HG03159 (cell line): ENCODE results near the gene PTH1R.

Experiments used
- ATAC-seq: cut with Tn5 transposase; IDR thresholded peaks from one replicate; pipeline ENCODE4 v1.9.1; 2021; ENCODE audit warnings: mild to moderate bottlenecking, moderate library complexity; ENCODE audit not compliant: unreplicated experiment

The PTH1R gene

DNA sequence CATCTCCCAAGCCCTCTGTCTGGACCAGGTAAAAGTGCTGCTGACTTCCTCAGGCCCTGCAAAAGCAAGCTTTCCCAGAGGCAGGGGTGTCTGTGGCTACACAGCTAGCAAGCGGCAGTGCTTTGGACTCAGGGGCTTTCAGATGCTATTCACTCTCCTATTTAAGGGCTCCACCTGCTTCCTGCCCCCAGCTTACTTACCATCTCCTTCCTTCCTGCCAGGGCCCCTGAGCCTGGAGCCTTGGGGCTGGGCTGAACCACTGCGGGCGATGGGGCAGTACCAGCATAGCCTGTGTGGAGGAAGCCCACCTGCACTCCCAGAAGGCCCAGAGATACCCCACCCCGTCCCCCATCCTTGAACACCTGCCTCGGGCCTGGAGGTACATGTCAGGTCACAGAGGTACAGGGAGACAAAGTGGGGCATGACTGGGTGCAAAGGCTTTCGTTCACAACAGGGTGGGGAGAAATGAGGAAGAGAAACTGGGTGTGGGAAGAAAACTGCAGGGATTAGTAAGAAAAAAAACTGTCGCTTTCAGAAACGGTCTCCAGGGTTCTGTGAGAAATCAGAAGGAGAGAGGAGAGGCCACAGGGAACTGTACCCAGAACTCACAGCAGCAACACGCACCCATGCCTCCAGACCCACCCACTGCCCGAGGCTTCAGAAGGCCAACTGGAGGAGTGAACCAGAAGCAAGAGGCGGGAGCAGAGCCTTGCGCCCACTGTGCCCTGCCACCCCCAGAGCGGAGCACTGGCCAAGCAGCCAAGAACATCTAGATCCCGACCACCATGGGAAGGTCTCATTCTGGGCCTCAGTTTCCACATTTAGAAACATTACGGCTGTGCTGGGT is 49.6 kb downstream of the PTH1R start:
- no peak for ATAC-seq

- no peak for ATAC-seq
These were observed 50.2 kb downstream of the PTH1R start for GRCh38 chr3:46927718-46928073.

- ATAC-seq = no peak
These were observed 50.8 kb downstream of the PTH1R start for GRCh38 chr3:46928282-46928681.

GRCh38 chr3:46929324-46929723 is 51.8 kb downstream of the PTH1R start:
- no peak for ATAC-seq

- no peak for ATAC-seq
These were observed 52.8 kb downstream of the PTH1R start for GRCh38 chr3:46930166-46930944.

GRCh38 chr3:46930945-46931403 is 53.5 kb downstream of the PTH1R start:
- ATAC-seq = no peak

DNA sequence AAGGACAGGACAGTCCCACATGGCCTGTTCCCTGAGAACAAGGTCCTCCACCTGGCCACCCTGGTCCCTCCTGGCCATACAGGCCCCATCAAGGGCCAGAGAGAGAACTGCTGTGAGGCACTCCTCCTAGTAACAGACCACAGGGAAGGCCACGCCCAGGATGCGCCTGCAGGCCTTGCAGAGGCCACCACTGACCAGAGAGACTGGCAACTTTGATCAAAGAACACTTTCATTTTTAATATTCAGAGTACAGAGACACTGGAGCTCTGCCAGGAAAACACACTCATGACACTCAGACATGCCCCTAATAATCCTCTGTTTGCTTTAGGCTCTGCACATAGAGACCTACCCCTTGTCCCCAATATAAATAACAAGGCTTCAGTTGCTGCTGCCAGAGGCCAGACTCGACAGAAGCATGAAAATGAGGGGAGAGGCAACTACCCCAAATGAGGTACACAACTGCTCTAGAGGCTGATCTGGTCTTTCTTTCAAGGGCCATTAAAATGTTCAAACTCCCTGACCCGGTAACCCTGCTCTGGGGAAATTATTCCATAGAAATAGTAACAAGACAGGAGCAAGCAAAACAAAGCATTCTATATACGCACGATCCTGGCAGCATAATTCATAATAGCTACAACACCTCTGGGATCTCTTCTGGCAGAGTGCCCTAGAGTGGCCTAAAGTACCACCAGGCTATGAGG is 54.3 kb downstream of the PTH1R start:
- no peak for ATAC-seq

GRCh38 chr3:46932455-46933225 is 55.1 kb downstream of the PTH1R start:
- no peak for ATAC-seq

- ATAC-seq = no peak
These were observed 55.7 kb downstream of the PTH1R start for GRCh38 chr3:46933261-46933660.

DNA sequence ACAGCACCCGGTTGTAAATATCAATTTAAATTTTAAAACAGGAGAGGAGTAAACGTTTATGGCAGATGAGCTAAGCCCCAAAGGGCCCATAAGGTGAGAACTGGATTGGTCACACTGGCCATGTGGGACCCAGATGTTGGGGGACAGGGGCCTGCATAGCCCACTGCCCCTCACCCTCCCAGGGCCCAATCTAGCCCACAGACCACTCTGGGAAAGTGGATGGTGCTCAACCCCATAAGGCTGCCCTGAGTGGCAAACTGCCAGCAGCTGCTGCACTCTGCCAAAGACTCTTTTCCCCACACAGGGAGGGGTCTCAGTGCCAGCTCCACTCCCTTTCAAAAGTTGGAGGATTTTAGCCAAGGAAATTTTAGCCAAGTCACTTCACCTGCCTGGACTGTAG is 56.6 kb downstream of the PTH1R start:
- ATAC-seq = no peak

DNA sequence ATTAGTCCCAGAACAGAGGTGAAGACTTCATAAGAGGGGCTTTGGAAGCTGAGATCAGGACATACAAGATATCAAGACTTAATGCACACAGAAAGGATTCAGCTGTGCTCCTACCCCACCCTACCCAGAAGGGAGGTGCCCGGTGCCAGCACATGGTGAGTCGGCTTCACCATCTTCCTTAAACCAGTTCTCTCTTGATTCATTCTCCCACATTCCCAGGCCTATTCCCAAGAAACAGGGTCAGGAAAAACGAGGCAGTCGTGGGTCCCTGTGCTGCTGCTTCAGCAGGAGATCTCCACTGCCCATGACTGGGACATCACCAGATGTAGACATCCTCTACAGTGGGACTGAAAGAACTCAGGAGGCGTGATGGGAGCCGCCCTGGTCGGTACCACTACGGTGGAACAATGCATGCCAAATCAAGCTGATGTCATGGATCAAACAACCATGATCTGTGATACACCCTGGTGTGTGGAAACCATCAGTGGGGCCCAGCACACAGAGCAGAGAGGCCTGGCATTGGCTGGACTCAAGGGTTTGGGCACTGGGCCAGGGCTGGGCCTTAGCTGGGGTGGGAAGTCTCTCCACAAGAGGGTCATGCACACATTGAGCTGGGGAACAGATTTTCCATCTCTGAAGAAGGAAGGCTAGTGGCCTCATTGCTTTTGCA is 57.1 kb downstream of the PTH1R start:
- ATAC-seq = no peak

DNA sequence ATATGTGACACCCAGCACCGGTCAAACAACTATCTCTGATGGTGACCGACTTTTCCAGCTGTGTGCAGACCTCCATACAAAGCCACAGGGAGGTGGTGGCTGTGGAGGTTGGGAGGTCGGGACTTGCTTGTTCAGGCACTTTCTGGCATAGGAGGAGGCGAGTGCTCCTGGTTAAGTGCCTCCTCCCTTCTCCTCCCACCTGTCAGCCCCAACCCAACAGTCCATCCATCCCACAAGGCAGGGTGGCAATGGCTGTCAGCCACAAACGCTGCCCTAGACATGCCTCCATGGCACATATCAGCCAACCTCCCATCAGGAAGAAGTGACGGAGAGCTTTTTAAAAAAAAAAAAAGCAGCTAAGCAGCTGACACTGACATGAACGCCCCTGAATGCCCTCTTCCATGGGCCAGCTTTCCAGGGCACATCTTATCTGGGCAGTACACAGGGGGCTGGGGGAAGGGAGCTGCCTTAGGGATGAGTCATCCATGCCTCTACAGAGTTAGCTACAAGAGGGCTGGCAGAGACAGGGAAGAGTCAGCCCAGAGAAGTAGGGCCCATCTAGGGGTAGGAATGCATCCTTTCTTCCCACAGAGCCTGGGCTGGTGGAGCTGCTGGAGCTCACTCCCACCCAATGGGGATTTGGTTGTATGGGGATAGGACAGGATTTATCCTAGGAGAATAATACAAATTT is 57.8 kb downstream of the PTH1R start:
- no peak for ATAC-seq

DNA sequence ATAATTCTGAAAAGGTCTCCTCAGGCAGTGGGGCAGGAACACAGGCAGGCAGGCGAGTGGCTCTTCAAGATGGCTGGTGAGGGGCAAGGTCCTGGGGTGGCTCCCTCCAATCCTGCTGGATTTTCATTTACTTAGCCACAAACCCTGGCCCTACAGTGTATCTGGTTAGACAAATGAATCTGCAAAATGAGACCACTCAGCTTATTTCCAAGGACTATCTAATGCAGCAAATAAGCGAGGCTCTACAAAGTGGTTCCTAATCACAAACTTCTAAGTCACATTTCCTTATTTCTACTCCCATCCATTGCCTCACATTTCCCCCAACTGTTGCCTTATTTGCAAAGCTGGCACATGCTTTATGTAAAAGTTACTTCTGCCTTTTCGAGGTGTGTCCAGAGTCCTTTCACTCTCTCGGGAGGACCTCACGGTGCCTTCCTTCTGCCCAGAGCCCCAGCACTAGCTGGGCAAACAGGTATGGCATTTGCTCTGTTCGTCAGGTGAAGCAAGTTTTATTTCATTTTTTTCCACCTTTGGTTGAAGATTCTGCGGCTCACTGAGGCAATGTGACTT is 58.6 kb downstream of the PTH1R start:
- no peak for ATAC-seq

DNA sequence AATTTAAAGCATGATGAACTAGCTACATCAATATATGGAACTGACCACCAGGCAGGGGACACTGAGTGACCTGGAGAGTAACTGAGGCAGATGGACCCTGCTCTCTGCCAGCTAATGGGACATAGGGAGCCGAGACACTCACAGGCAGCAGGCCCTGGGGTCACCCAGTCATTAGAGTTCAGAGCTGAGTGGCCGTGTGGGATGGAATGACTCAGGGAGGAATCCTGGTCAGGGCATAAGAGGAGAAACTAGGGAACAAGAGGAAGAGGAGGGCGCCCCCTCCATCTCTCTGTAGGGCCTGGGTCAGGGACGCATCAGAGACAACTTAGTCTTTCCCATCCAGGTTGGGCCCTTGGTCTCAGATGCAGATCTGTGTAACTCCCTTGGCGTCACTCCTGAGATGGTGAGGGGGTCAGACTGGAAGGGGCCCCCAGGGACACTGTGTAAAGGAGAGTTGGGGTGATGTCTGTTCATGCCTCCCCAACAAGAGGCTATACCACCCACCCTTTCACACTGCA is 59.3 kb downstream of the PTH1R start:
- no peak for ATAC-seq

DNA sequence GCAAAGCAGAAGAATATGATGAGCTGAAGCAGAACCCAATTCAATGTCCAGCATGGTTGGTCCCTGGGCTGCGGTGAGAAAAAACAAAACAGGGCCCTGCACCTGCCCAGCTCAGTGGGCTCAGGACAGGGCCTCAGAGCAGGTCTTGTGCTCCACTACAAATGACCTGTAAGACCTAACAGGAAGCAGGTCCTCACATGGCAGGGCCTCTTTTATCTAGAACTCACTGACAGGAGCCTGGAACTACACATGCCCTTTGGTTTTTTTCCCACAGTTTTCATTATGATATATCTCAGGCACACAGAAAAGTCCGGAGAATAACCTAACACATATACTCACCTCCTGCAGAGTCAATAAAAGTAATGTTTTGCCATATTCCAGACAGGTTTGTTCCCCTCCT is 60.6 kb downstream of the PTH1R start:
- no peak for ATAC-seq

- ATAC-seq = no peak
These were observed 62.3 kb downstream of the PTH1R start for GRCh38 chr3:46939578-46940445.

GRCh38 chr3:46942076-46942475 is 64.6 kb downstream of the PTH1R start:
- no peak for ATAC-seq
